HUES64 (cell line): ENCODE results near the gene KIF16B.
"Not testable (repeated sequence)": the region's sequence is repeated elsewhere in the genome, so short reads cannot be mapped to it uniquely, and the experiment has no call there.

ENCODE experiments used
- H3K27ac ChIP-seq: 2 replicates; pipeline ENCODE4 v1.7.0; 2013; ENCODE audit warnings: low read depth, low read length, inconsistent platforms
- H3K27me3 ChIP-seq: 2 replicates; pipeline ENCODE4 v1.6.1; 2013; ENCODE audit warnings: mild to moderate bottlenecking, low read length; ENCODE audit not compliant: insufficient read depth
- H3K36me3 ChIP-seq: 2 replicates; pipeline ENCODE4 v1.6.1; 2013; ENCODE audit warnings: mild to moderate bottlenecking, low read length; ENCODE audit not compliant: insufficient read depth
- H3K4me1 ChIP-seq: 2 replicates; pipeline ENCODE4 v1.6.1; 2013; ENCODE audit warnings: mild to moderate bottlenecking, low read length, moderate library complexity; ENCODE audit not compliant: insufficient read depth
- H3K4me3 ChIP-seq: 2 replicates; pipeline ENCODE4 v1.5.1; 2013; ENCODE audit warnings: mild to moderate bottlenecking, low read length, moderate library complexity
- H3K9ac ChIP-seq: 2 replicates; pipeline ENCODE4 v1.6.1; 2013; ENCODE audit warnings: mild to moderate bottlenecking, low read depth, low read length
- H3K9me3 ChIP-seq: 2 replicates; pipeline ENCODE4 v1.6.1; 2013; ENCODE audit warnings: low read depth, low read length; ENCODE audit not compliant: insufficient read depth
- WGBS: fragments of 150-250, 120-280 bp; methylation state at CpG from one replicate; pipeline ENCODE4 v1.1.7; 2013; ENCODE audit warnings: missing lambda C conversion rate; 5-methylcytosine and 5-hydroxymethylcytosine counted together

Gene KIF16B

GRCh38 chr20:16612706-16613105, 39.5 kb upstream of the KIF16B start:
- no peaks in the 10 kb centered on the region for H3K4me1 ChIP-seq
- no peaks in the 10 kb centered on the region for H3K36me3 ChIP-seq
- no peaks in the 10 kb centered on the region for H3K27me3 ChIP-seq
- H3K27ac ChIP-seq = no peak overlapping the region
- H3K4me3 ChIP-seq = no peak overlapping the region
- H3K9me3 ChIP-seq = no peaks in the 10 kb centered on the region
- H3K9ac ChIP-seq = no peak overlapping the region
- WGBS = 94% methylated on average over 2 of the region's 2 CpGs

- H3K36me3 ChIP-seq = no peaks in the 10 kb centered on the region
- H3K9me3 ChIP-seq = no peaks in the 10 kb centered on the region
- H3K4me1 ChIP-seq = no peaks in the 10 kb centered on the region
- H3K27me3 ChIP-seq = no peaks in the 10 kb centered on the region
- no peak overlapping the region for H3K27ac ChIP-seq
- H3K9ac ChIP-seq = no peak overlapping the region
- no peak overlapping the region for H3K4me3 ChIP-seq
- WGBS = 97% methylated on average over 6 of the region's 6 CpGs
These were observed 38.6 kb upstream of the KIF16B start for GRCh38 chr20:16611817-16612216.

DNA sequence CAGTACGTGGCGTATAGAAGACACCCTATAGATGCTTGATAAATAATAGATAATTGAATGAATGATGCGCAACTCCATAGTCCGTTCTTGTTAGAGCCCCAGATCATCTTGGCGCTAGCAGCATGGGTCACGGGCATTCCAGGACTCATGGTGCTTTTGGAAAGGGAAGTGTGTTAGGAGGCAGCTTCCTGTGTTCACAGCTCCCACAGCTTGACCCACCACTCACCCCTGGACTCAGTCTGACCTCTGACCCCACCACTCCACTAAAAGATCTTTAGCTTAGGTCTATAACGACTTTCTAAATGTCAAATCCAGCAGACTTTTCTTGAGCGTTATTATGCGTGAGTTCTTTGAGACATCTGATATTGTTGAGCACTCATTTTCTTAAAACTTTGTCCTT, 35.8 kb upstream of the KIF16B start:
- WGBS = 92% methylated on average over 8 of the region's 9 CpGs
- Histone ChIP-seq H3K4me1 (no peaks in the 10 kb centered on the region), H3K9ac (no peak overlapping the region), H3K9me3 (no peaks in the 10 kb centered on the region), H3K4me3 (no peak overlapping the region), H3K27ac (no peak overlapping the region), H3K36me3 (no peaks in the 10 kb centered on the region), H3K27me3 (no peaks in the 10 kb centered on the region)

DNA sequence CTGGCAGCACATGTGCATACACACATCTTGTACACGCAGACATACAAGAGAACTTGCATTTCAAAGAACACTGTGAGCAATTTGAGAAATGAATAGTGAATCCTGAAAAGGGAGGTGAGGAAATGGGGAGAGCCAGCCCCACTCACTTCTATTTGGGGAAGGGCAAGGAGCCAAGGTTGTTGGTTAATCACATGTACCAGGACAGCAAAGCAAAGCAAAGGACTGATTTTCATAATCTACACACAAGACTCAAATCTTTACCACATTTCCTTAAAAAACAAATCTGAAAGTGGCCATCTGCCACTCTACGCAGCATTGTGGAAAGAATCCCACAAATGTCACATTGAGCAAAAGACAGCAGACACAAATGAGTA, 35.0 kb upstream of the KIF16B start:
- 83% methylated on average over 2 of the region's 2 CpGs for WGBS
- H3K27ac ChIP-seq = no peak overlapping the region
- H3K9me3 ChIP-seq = no peaks in the 10 kb centered on the region
- no peaks in the 10 kb centered on the region for H3K36me3 ChIP-seq
- no peaks in the 10 kb centered on the region for H3K27me3 ChIP-seq
- no peak overlapping the region for H3K4me3 ChIP-seq
- H3K9ac ChIP-seq = no peak overlapping the region
- no peaks in the 10 kb centered on the region for H3K4me1 ChIP-seq

DNA sequence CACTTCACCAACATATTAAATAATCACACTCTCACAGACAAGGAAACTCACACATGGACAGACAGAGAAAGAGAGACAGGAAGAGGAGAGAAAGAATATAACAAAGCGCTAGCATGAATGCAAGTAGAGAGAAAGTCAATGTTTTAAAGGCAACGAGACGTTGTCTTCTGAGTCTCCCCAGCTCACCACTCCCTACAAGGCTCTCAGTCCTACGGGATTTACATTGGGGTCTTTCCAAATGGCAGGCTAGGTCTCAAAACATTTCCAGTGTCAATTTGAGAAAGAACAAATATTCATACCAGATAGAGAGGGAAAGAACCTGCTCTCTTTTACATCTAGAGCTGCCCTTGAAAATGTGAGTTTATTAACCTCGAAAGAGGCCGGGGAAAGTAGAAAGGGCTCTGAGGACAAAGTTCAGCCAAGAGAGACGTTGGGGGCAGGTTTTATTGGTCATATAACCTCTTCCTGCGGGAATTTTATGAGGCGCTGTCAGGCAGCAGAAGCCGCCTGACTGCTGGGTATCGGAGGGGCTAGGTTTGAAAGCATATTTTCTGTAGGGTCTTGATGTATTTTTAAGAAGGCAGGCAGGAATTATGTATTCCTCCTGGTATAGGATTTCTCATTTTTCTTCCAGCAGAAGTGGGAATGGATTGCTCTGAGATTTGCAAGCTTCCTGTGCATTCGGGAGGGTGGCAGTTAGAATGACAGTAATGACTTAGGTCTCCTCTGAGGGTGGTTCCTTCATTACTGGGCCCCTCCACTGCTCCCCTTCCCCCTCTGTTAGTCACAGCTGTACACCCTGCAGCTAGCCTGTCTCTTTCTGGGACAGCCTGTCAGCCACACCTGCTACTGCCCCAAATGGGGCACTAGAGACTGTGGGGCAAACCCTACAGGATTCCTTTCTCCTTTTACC, 34.4 kb upstream of the KIF16B start:
- Histone ChIP-seq H3K36me3 (no peaks in the 10 kb centered on the region), H3K27me3 (no peaks in the 10 kb centered on the region), H3K4me1 (no peaks in the 10 kb centered on the region), H3K4me3 (no peak overlapping the region), H3K9me3 (no peaks in the 10 kb centered on the region), H3K9ac (no peak overlapping the region), H3K27ac (no peak overlapping the region)
- 92% methylated on average over 12 of the region's 12 CpGs for WGBS

DNA sequence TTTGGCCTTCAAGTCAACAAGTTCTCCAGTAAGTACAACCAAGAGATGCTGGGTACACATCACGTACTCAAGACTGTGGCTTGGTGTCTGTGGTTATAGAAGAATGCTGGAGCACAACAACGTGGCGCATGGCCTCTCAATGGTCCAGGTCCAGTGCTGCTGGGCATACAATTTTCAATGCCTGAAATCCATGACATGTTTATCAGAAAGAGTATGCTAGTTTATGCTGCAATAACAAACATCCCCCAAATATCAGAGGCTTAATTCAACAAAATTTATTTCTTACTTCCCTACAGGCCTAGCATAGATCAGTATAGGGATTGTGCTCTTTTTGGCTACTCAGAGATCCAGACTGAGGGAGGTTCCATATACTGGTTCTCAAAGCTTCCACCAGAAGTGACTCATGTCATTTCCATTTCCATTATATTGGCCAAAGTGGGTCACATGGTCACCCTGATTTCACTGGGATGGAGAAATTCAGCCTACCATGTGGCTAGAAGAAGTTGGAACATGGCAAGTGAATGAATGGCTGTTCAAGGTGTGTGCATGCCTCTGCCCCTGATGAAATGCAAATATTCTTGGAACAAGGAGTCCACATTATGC, 33.3 kb upstream of the KIF16B start:
- H3K4me1 ChIP-seq = no peaks in the 10 kb centered on the region
- no peak overlapping the region for H3K27ac ChIP-seq
- no peaks in the 10 kb centered on the region for H3K9me3 ChIP-seq
- no peak overlapping the region for H3K9ac ChIP-seq
- H3K4me3 ChIP-seq = no peak overlapping the region
- no peaks in the 10 kb centered on the region for H3K27me3 ChIP-seq
- 95% methylated on average over 3 of the region's 3 CpGs for whole genome bisulfite sequencing
- no peaks in the 10 kb centered on the region for H3K36me3 ChIP-seq

GRCh38 chr20:16601047-16601446, 27.8 kb upstream of the KIF16B start:
- WGBS = 97% methylated on average over 2 of the region's 2 CpGs
- no peaks in the 10 kb centered on the region for H3K4me1 ChIP-seq
- H3K9me3 ChIP-seq = no peaks in the 10 kb centered on the region
- H3K4me3 ChIP-seq = no peak overlapping the region
- no peaks in the 10 kb centered on the region for H3K27me3 ChIP-seq
- H3K9ac ChIP-seq = no peak overlapping the region
- H3K36me3 ChIP-seq = no peaks in the 10 kb centered on the region
- H3K27ac ChIP-seq = no peak overlapping the region

- no peaks in the 10 kb centered on the region for H3K9me3 ChIP-seq
- no peak overlapping the region for H3K9ac ChIP-seq
- no peaks in the 10 kb centered on the region for H3K4me1 ChIP-seq
- 89% methylated on average over 2 of the region's 3 CpGs for WGBS
- no peaks in the 10 kb centered on the region for H3K27me3 ChIP-seq
- H3K36me3 ChIP-seq = no peaks in the 10 kb centered on the region
- H3K27ac ChIP-seq = no peak overlapping the region
- no peak overlapping the region for H3K4me3 ChIP-seq
These were observed 26.0 kb upstream of the KIF16B start for GRCh38 chr20:16599257-16599656.

- no peak overlapping the region for H3K9ac ChIP-seq
- WGBS = 97% methylated on average over 4 of the region's 5 CpGs
- H3K27ac ChIP-seq = no peak overlapping the region
- no peaks in the 10 kb centered on the region for H3K36me3 ChIP-seq
- no peak overlapping the region for H3K4me3 ChIP-seq
- no peaks in the 10 kb centered on the region for H3K27me3 ChIP-seq
- no peaks in the 10 kb centered on the region for H3K9me3 ChIP-seq
- H3K4me1 ChIP-seq = no peaks in the 10 kb centered on the region
These were observed 23.7 kb upstream of the KIF16B start for GRCh38 chr20:16596991-16597390.

- not testable (repeated sequence) for H3K9ac ChIP-seq, H3K9me3 ChIP-seq, H3K4me1 ChIP-seq, H3K4me3 ChIP-seq, H3K27ac ChIP-seq, H3K36me3 ChIP-seq, H3K27me3 ChIP-seq
- WGBS = 92% methylated on average over 3 of the region's 3 CpGs
These were observed 23.2 kb upstream of the KIF16B start for GRCh38 chr20:16596404-16596803.

DNA sequence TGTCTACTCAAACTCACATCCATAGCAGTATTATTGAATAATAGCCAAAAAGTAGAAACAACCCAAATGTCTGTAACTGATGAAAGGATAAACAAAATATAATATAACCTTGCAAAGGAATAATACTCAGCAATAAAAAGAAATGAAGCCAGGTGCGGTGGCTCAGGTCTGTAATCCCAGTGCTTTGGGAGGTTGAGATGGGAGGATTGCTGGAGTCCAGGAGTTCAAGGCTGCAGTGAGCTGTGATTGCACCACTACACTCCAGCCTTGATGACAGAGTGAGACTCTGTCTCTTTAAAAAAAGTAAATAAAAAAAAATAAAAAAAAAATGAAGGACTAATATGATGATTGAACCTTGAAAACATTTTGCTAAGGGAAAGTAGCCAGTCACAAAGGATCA, 22.1 kb upstream of the KIF16B start:
- no peaks in the 10 kb centered on the region for H3K9me3 ChIP-seq
- H3K4me3 ChIP-seq = no peak overlapping the region
- H3K36me3 ChIP-seq = no peaks in the 10 kb centered on the region
- H3K4me1 ChIP-seq = no peaks in the 10 kb centered on the region
- H3K27me3 ChIP-seq = no peaks in the 10 kb centered on the region
- H3K27ac ChIP-seq = no peak overlapping the region
- WGBS = 93% methylated on average over 1 of the region's 1 CpG
- no peak overlapping the region for H3K9ac ChIP-seq
